CD14-positive monocyte (primary cell): ENCODE data around the gene SANBR. TPM values are rescaled to one million over a fixed set of nuclear protein-coding genes. Genes with fewer than 3 reads are reported as not detected.

ENCODE experiments used
- DNase-seq, 3 donors: peaks; one replicate each; pipeline ENCODE4 v3.0.0-alpha.2; 2011 to 2022
- H2AFZ ChIP-seq: 2 replicates; pipeline ENCODE4 v1.6.0; 2012; ENCODE audit warnings: mild to moderate bottlenecking, low read depth, low read length, inconsistent platforms; ENCODE audit not compliant: insufficient read depth, poor library complexity, severe bottlenecking
- H3K27ac ChIP-seq, 2 donors: 1 replicate in 1 of 2; 2 replicates in 1 of 2; pipeline ENCODE4 v1.5.1; 2012 to 2013; ENCODE audit warnings: low read length in 2 of 2, control low read depth in 1 of 2, inconsistent platforms in 1 of 2, low read depth in 1 of 2, mild to moderate bottlenecking in 1 of 2
- H3K27me3 ChIP-seq, 2 donors: one replicate each; pipeline versions ENCODE4 v1.6.0 to v1.6.1; 2011 to 2013; ENCODE audit warnings: low read length in 2 of 2; ENCODE audit not compliant: control insufficient read depth in 2 of 2, insufficient read depth in 2 of 2
- H3K36me3 ChIP-seq, 2 donors: replicated peaks in 1 of 2; 1 replicate in 1 of 2; 2 replicates in 1 of 2; pipeline versions ENCODE4 v1.5.1 to v1.6.1; 2012 to 2013; ENCODE audit warnings: low read length in 2 of 2, control low read depth in 1 of 2, inconsistent platforms in 1 of 2, mild to moderate bottlenecking in 1 of 2; ENCODE audit not compliant: insufficient read depth in 2 of 2, control insufficient read depth in 1 of 2
- H3K4me1 ChIP-seq, 2 donors: 1 replicate in 1 of 2; 2 replicates in 1 of 2; pipeline versions ENCODE4 v1.5.1 to v1.6.1; 2012 to 2013; ENCODE audit warnings: low read length in 2 of 2, control low read depth in 1 of 2, inconsistent platforms in 1 of 2, mild to moderate bottlenecking in 1 of 2, moderate library complexity in 1 of 2; ENCODE audit not compliant: insufficient read depth in 2 of 2, control insufficient read depth in 1 of 2
- H3K4me2 ChIP-seq: replicated peaks from 2 replicates; pipeline ENCODE3; 2012; ENCODE audit warnings: low read length, moderate library complexity, mild to moderate bottlenecking; ENCODE audit not compliant: poor library complexity, severe bottlenecking; ENCODE audit errors: extremely low read depth
- H3K4me3 ChIP-seq, 3 experiments: fragments of 200-600 bp in 1 of 3; sonication (generic) in 1 of 3; replicated peaks in 1 of 3; 1 replicate in 2 of 3; 2 replicates in 1 of 3; pipeline ENCODE4 v1.5.1; 2011 to 2013; ENCODE audit warnings: low read length in 3 of 3, mild to moderate bottlenecking in 3 of 3, control low read depth in 2 of 3, low read depth in 2 of 3, inconsistent platforms in 1 of 3, moderate library complexity in 1 of 3
- H3K79me2 ChIP-seq: 2 replicates; pipeline ENCODE4 v1.6.0; 2012; ENCODE audit warnings: mild to moderate bottlenecking, control low read depth, inconsistent platforms, low read length, moderate library complexity; ENCODE audit not compliant: insufficient read depth
- H3K9ac ChIP-seq: 2 replicates; pipeline ENCODE4 v1.6.0; 2017; ENCODE audit warnings: low read length, mild to moderate bottlenecking; ENCODE audit not compliant: insufficient read depth, poor library complexity, severe bottlenecking
- H3K9me3 ChIP-seq, 2 donors: replicated peaks in 1 of 2; 1 replicate in 1 of 2; 2 replicates in 1 of 2; pipeline versions ENCODE4 v1.5.1 to v1.6.1; 2012 to 2013; ENCODE audit warnings: low read length in 2 of 2, control low read depth in 1 of 2; ENCODE audit not compliant: control insufficient read depth in 1 of 2, insufficient read depth in 1 of 2
- H4K20me1 ChIP-seq: 2 replicates; pipeline ENCODE4 v1.6.0; 2012; ENCODE audit warnings: mild to moderate bottlenecking, low read length, control low read depth, moderate library complexity; ENCODE audit not compliant: insufficient read depth
- H3K27ac Mint-ChIP-seq, 7 donors: one replicate each; pipeline ENCODE4 v1.8.0; 2020; ENCODE audit warnings: mild to moderate bottlenecking in 7 of 7, mixed read lengths in 7 of 7, moderate library complexity in 6 of 7, inconsistent platforms in 2 of 7
- H3K27me3 Mint-ChIP-seq, 3 donors: one replicate each; pipeline ENCODE4 v1.8.0; 2021 to 2022; ENCODE audit warnings: low read depth in 3 of 3, mild to moderate bottlenecking in 3 of 3, mixed read lengths in 3 of 3, moderate library complexity in 3 of 3, inconsistent platforms in 1 of 3
- H3K36me3 Mint-ChIP-seq, 2 donors: one replicate each; pipeline ENCODE4 v1.8.0; 2020; ENCODE audit warnings: mixed read lengths in 2 of 2, inconsistent platforms in 1 of 2, mild to moderate bottlenecking in 1 of 2
- H3K4me1 Mint-ChIP-seq: one replicate; pipeline ENCODE4 v1.8.0; 2020; ENCODE audit warnings: mild to moderate bottlenecking, mixed read lengths
- H3K4me3 Mint-ChIP-seq, 2 donors: one replicate each; pipeline ENCODE4 v1.8.0; 2020; ENCODE audit warnings: mild to moderate bottlenecking in 2 of 2, mixed read lengths in 2 of 2, moderate library complexity in 1 of 2
- H3K9me3 Mint-ChIP-seq, 7 donors: one replicate each; pipeline ENCODE4 v1.8.0; 2020 to 2022; ENCODE audit warnings: mixed read lengths in 7 of 7, mild to moderate bottlenecking in 6 of 7, moderate library complexity in 6 of 7, inconsistent platforms in 2 of 7
- CTCF ChIP-seq: fragments of 200-600 bp; IDR thresholded peaks from one replicate; pipeline ENCODE4 v1.8.0; 2022; ENCODE audit warnings: antibody characterized with exemption, mild to moderate bottlenecking
- WGBS: methylation state at CpG from one replicate; pipeline ENCODE4 v1.1.5; 2013; ENCODE audit warnings: missing lambda C conversion rate; ENCODE audit not compliant: insufficient coverage; 5-methylcytosine and 5-hydroxymethylcytosine counted together
- intact Hi-C, 2 donors: fragments of 100-400 bp; cut with micrococcal nuclease; formaldehyde crosslinking; loops; one replicate each; pipeline versions ENCODE4 v1.15.0 to v1.15.1; 2023
- polyA plus RNA-seq, 3 donors: library from polyadenylated mRNA; depleted of rRNA in 1 of 3; unstranded in 2 of 3; stranded (reverse) in 1 of 3; fragments of 300-500 nt in 2 of 3; fragments of >200 nt in 1 of 3; fragmentation: Illumina TruSeq in 2 of 3; gene quantifications; 1 replicate in 2 of 3; 2 replicates in 1 of 3; pipeline ENCODE4 v1.2.3, GENCODE V29; 2012 to 2021

Gene SANBR
- polyA plus RNA-seq, 3 donors: 1.9 to 3.5 (median 3.4) TPM

- Mint-ChIP-seq H3K27ac (peak overlapping the region in 3 of 7 donors; percentile 93 to 97 (median 96)), H3K27me3 (no peaks in the 10 kb centered on the region), H3K36me3 (peaks cover 20 to 23% of the 10 kb centered on the region in 2 donors), H3K9me3 (peaks cover 0 to 4% (median 3%) of the 10 kb centered on the region in 7 donors), H3K4me3 (peak overlapping the region; percentile 39 to 99), H3K4me1 (peaks cover 41% of the 10 kb centered on the region)
- peak overlapping the region; percentile 86 for H3K9ac ChIP-seq
- H2AFZ ChIP-seq: peak overlapping the region; percentile 87
- H3K9me3 ChIP-seq: peaks cover 0 to 4% of the 10 kb centered on the region in 2 donors
- H3K4me1 ChIP-seq: peaks cover 30 to 40% of the 10 kb centered on the region in 2 donors
- intact Hi-C loops: loop anchor here in 1 of 2 donors (5.0 kb wide), 1 partner anchor 49 kb away; the partner anchor contains the start of gene SANBR
- peak overlapping the region in 2 of 3 experiments; percentile 89 to 97 for H3K4me3 ChIP-seq
- H3K4me2 ChIP-seq: peak overlapping the region; percentile 89
- H3K79me2 ChIP-seq: peaks cover 84% of the 10 kb centered on the region
- no CpG with 5 or more reads among the region's 6 CpGs for WGBS
- no peak for TF ChIP-seq CTCF
- H3K27me3 ChIP-seq: no peaks in the 10 kb centered on the region
- peaks cover 5 to 17% of the 10 kb centered on the region in 2 donors for H3K36me3 ChIP-seq
- peak overlapping the region in 1 of 2 donors; percentile 88 for H3K27ac ChIP-seq
- DNase-seq: no peak
- peaks cover 27% of the 10 kb centered on the region for H4K20me1 ChIP-seq
Observed at GRCh38 chr2:61018798-61019197, 46.9 kb upstream of the SANBR start.

GRCh38 chr2:61021228-61021660 is 44.4 kb upstream of the SANBR start:
- H3K4me1 Mint-ChIP-seq: peaks cover 18% of the 10 kb centered on the region
- Histone ChIP-seq H3K36me3 (peaks cover 7 to 26% of the 10 kb centered on the region in 2 donors), H3K4me2 (no peak overlapping the region), H3K27ac (no peak overlapping the region), H3K27me3 (no peaks in the 10 kb centered on the region), H3K79me2 (peaks cover 99% of the 10 kb centered on the region), H3K9me3 (peaks cover 0 to 4% of the 10 kb centered on the region in 2 donors), H3K4me1 (peaks cover 10 to 17% of the 10 kb centered on the region in 2 donors), H3K4me3 (no peak overlapping the region), H2AFZ (no peak overlapping the region), H4K20me1 (peaks cover 31% of the 10 kb centered on the region), H3K9ac (no peak overlapping the region)
- WGBS: 96% methylated on average over 6 of the region's 6 CpGs
- TF ChIP-seq CTCF: no peak
- DNase-seq: no peak
- peaks cover 0 to 4% (median 3%) of the 10 kb centered on the region in 7 donors for H3K9me3 Mint-ChIP-seq
- intact Hi-C loops: no loop called here
- H3K4me3 Mint-ChIP-seq: no peak overlapping the region
- peaks cover 0 to under 1% (median 0%) of the 10 kb centered on the region in 3 donors for H3K27me3 Mint-ChIP-seq
- H3K36me3 Mint-ChIP-seq: peaks cover 31 to 36% of the 10 kb centered on the region in 2 donors
- peak overlapping the region in 2 of 7 donors; percentile 37 to 38 for H3K27ac Mint-ChIP-seq
